Calu3 (cell line): Measurements from ENCODE around the gene GIMAP7. TPM values are rescaled to one million over a fixed set of nuclear protein-coding genes. Genes with fewer than 3 reads are reported as not detected.

Experiments used
- BruUV-seq: library from RNA; stranded (reverse); fragments of 400-500 nt; replicated peaks from 2 replicates; lab custom pipeline; 2021; lab: Mats Ljungman, UMichigan
- CTCF ChIA-PET: fragments of 300-600 bp; sonication (Branson Sonifier 250); formaldehyde crosslinking; loops from one replicate; lab custom pipeline; 2022; ENCODE audit warnings: antibody characterized with exemption; lab: Charles Lee
- DNase-seq: peaks from one replicate; pipeline ENCODE4 v3.0.0; 2022
- H3K27ac Mint-ChIP-seq: one replicate; pipeline ENCODE4 v1.8.0; 2022; ENCODE audit warnings: mixed read lengths; ENCODE audit not compliant: unreplicated experiment
- H3K27me3 Mint-ChIP-seq: one replicate; pipeline ENCODE4 v1.8.0; 2022; ENCODE audit warnings: mixed read lengths; ENCODE audit not compliant: unreplicated experiment
- H3K36me3 Mint-ChIP-seq: one replicate; pipeline ENCODE4 v1.8.0; 2022; ENCODE audit warnings: mild to moderate bottlenecking, moderate library complexity, mixed read lengths; ENCODE audit not compliant: insufficient read depth, unreplicated experiment
- H3K4me1 Mint-ChIP-seq: one replicate; pipeline ENCODE4 v1.8.0; 2022; ENCODE audit warnings: mild to moderate bottlenecking, low read depth, mixed read lengths; ENCODE audit not compliant: unreplicated experiment
- H3K4me3 Mint-ChIP-seq: one replicate; pipeline ENCODE4 v1.8.0; 2022; ENCODE audit warnings: mild to moderate bottlenecking, low read depth, moderate library complexity, mixed read lengths; ENCODE audit not compliant: unreplicated experiment
- H3K9me3 Mint-ChIP-seq: one replicate; pipeline ENCODE4 v1.8.0; 2022; ENCODE audit warnings: low read depth, mixed read lengths; ENCODE audit not compliant: unreplicated experiment
- CTCF ChIP-seq: fragments of 200-600 bp; IDR thresholded peaks from one replicate; pipeline ENCODE4 v1.8.0; 2022; ENCODE audit warnings: antibody characterized with exemption; ENCODE audit not compliant: unreplicated experiment
- intact Hi-C: fragments of 100-400 bp; cut with micrococcal nuclease; formaldehyde crosslinking; loops from one replicate; pipeline ENCODE4 v1.10.0; 2022; ENCODE audit not compliant: unreplicated experiment
- total RNA-seq: library from RNA; stranded (reverse); gene quantifications from 2 replicates; pipeline ENCODE4 v1.2.3, GENCODE V29; 2022

Gene GIMAP7
- total RNA-seq, 1 experiment from 2014 or later: not detected

GRCh38 chr7:150468241-150468640 lies 46.4 kb upstream of the GIMAP7 start:
- peaks cover 57% of the 10 kb centered on the region for H3K27me3 Mint-ChIP-seq

GRCh38 chr7:150471886-150472285 lies 42.8 kb upstream of the GIMAP7 start:
- no peak for TF ChIP-seq CTCF
- DNase-seq: no peak
- Mint-ChIP-seq H3K4me1 (no peaks in the 10 kb centered on the region), H3K36me3 (no peaks in the 10 kb centered on the region), H3K4me3 (no peak overlapping the region), H3K9me3 (no peaks in the 10 kb centered on the region), H3K27ac (no peak overlapping the region), H3K27me3 (peaks cover 74% of the 10 kb centered on the region)
- intact Hi-C loops: no loop called here
- no TSS peak for BruUV-seq
- CTCF ChIA-PET: interaction anchor here (0.6 kb wide), 1 partner anchor 553 kb away, joined by 3 read pairs; the partner anchor contains the start of gene ATG9B

More at GRCh38 chr7:150468241-150468640, 46.4 kb upstream of the GIMAP7 start:
- Mint-ChIP-seq H3K4me1 (no peaks in the 10 kb centered on the region), H3K4me3 (no peak overlapping the region), H3K9me3 (no peaks in the 10 kb centered on the region), H3K27ac (no peak overlapping the region), H3K36me3 (no peaks in the 10 kb centered on the region)
- TF ChIP-seq CTCF: no peak
- no peak for DNase-seq
- intact Hi-C loops: no loop called here
- CTCF ChIA-PET: no interaction called here
- no TSS peak for BruUV-seq

- no peak overlapping the region for H3K27ac Mint-ChIP-seq
- CTCF ChIA-PET: no interaction called here
- no peaks in the 10 kb centered on the region for H3K9me3 Mint-ChIP-seq
- no peak for TF ChIP-seq CTCF
- no peak for DNase-seq
- no peaks in the 10 kb centered on the region for H3K36me3 Mint-ChIP-seq
- intact Hi-C loops: no loop called here
- BruUV-seq: no TSS peak
- H3K4me1 Mint-ChIP-seq: no peaks in the 10 kb centered on the region
- H3K27me3 Mint-ChIP-seq: peaks cover 73% of the 10 kb centered on the region
- H3K4me3 Mint-ChIP-seq: no peak overlapping the region
Measured at GRCh38 chr7:150473902-150474301, 40.8 kb upstream of the GIMAP7 start.

- no peaks in the 10 kb centered on the region for H3K36me3 Mint-ChIP-seq
- no peaks in the 10 kb centered on the region for H3K4me1 Mint-ChIP-seq
- peaks cover 55% of the 10 kb centered on the region for H3K27me3 Mint-ChIP-seq
- no TSS peak for BruUV-seq
- H3K4me3 Mint-ChIP-seq: no peak overlapping the region
- H3K9me3 Mint-ChIP-seq: no peaks in the 10 kb centered on the region
- intact Hi-C loops: no loop called here
- DNase-seq: no peak
- no peak for TF ChIP-seq CTCF
- CTCF ChIA-PET: no interaction called here
- no peak overlapping the region for H3K27ac Mint-ChIP-seq
Measured at GRCh38 chr7:150476285-150476684, 38.4 kb upstream of the GIMAP7 start.
